ENCODE measurements around the gene PXT1. TPM values are rescaled to one million over a fixed set of nuclear protein-coding genes. Genes with fewer than 3 reads are reported as not detected.

The PXT1 gene
- total RNA-seq, 1 donor from 2014 or later = not detected

- TF ChIP-seq CTCF (conservative IDR thresholded peaks at IDR 0.05; ENCODE audit: low read depth, low read length) = no peak
- no peak for DNase-seq (ENCODE audit: low read depth)
These were observed 59.0 kb downstream of the PXT1 start for GRCh38 chr6:36383606-36384005.

DNA sequence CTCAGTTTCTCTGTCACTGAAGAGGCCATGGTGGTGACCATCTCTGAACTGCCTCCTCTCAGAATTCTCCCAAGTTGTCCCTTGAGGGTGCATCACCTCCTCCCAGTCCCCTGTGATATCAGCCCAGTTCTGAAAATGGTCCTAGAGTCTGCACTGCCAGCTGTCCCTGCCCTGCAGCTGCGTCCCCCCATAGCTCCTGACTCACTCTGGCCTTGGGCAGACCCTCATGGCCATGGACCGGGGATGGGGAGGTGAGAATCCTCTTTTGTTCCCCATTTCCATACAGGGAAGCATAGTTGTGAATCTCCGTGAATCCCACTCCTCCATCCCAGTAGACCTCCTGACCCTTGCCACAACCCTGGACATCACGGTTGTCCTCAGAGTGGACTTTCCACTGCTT is 59.7 kb downstream of the PXT1 start:
- DNase-seq (ENCODE audit: low read depth) = no peak
- TF ChIP-seq CTCF (conservative IDR thresholded peaks at IDR 0.05; ENCODE audit: low read depth, low read length) = no peak
- H3K4me3 ChIP-seq (ENCODE audit: low read depth, low read length) = no peak overlapping the region

More at GRCh38 chr6:36383606-36384005, 59.0 kb downstream of the PXT1 start:
- no peak overlapping the region for H3K4me3 ChIP-seq (ENCODE audit: low read depth, low read length)

GRCh38 chr6:36381502-36382389 is 60.9 kb downstream of the PXT1 start:
- DNase-seq (ENCODE audit: low read depth) = no peak
- TF ChIP-seq CTCF (conservative IDR thresholded peaks at IDR 0.05; ENCODE audit: low read depth, low read length) = no peak
- no peak overlapping the region for H3K4me3 ChIP-seq (ENCODE audit: low read depth, low read length)

DNA sequence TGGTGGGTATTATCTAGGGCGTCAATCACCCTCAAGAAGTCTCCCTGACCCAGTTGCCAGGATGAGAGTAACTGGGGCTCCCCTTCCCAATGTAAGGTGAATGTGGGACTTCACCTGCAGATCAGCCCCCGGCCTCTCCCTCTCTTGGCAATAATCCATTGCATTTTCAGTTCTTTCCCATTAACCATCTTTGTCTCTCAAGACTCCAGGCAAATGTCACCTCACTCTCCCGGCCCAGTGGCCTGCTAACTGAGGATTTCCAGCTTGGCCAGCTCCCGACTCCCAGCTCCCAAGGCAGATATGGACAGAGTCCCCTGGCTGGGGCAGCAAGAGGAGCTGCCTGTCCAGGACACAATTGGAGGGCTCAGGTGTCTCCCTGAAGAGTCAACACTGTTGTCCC is 62.5 kb downstream of the PXT1 start:
- DNase-seq (ENCODE audit: low read depth) = no peak
- TF ChIP-seq CTCF (conservative IDR thresholded peaks at IDR 0.05; ENCODE audit: low read depth, low read length) = no peak
- H3K4me3 ChIP-seq (ENCODE audit: low read depth, low read length) = no peak overlapping the region

DNA sequence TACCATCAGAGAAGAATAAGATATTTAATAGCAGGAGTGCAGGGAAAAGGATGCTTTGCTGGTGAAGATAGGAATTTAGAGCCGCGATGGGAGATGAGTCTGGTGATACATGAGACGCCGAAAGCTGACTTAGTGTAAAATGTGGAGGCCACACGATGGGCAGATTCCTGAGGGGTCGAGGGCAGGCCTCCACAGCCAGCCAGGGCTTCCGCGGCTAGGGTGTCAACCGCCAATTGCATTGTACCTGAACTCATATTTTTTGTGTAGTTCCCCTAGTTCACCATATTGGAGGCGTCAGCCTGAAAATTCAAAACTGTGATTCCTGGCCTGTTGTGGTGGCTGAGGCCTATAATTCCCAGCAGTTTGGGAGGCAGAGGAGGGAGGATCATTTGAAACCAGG is 63.7 kb downstream of the PXT1 start:
- no peak overlapping the region for H3K4me3 ChIP-seq (ENCODE audit: low read depth, low read length)
- TF ChIP-seq CTCF (conservative IDR thresholded peaks at IDR 0.05; ENCODE audit: low read depth, low read length) = no peak
- DNase-seq (ENCODE audit: low read depth) = no peak

GRCh38 chr6:36378243-36378920 is 64.3 kb downstream of the PXT1 start:
- DNase-seq (ENCODE audit: low read depth) = no peak
- no peak overlapping the region for H3K4me3 ChIP-seq (ENCODE audit: low read depth, low read length)
- no peak for TF ChIP-seq CTCF (conservative IDR thresholded peaks at IDR 0.05; ENCODE audit: low read depth, low read length)
